VCaP (cell line): ENCODE measurements around the gene PGAP3.

Experiments
- H3K27ac ChIP-seq: fragments of 450-650 bp; 2 replicates; pipeline ENCODE4 v1.5.1; 2017
- CTCF ChIP-seq: fragments of 450-650 bp; conservative IDR thresholded peaks from 2 replicates; pipeline ENCODE4 v1.5.1; 2017; ENCODE audit warnings: mild to moderate bottlenecking, moderate library complexity

The PGAP3 gene

DNA sequence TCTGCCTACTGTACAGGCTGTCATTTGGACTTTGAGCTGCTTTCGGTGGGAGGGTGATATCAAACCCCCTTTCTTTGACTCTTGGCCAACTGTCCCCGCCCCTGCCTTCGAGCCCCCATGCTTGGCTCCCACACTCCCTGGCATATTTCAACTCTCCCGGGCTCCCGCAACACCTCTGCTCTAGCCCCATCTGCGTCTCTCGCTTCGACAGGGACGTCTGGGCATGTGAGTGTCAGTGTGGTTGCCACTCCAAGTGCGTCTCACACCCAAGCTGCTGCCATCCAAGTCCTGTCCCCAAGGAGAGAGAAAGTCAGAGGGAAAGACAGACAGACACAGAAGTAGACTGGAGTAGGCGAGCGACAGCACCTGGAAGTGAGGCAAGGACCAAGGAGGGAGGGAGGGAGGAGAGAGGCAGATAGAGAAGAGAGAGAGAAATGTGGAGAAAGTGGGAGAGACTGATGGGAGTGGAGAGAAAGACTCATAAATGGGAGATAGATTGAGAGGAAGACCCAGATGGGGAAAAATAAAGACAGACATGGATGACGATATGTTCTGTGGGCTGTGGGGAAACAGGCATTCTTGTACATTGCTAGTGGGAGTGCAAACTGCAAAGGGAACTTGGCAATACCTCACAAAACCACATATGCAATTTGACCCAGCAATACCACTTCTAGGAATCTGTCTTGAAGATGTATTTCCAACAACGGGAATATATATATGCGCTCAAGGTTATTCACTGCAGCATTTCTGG is 39.1 kb downstream of the PGAP3 start:
- TF ChIP-seq CTCF = no peak

DNA sequence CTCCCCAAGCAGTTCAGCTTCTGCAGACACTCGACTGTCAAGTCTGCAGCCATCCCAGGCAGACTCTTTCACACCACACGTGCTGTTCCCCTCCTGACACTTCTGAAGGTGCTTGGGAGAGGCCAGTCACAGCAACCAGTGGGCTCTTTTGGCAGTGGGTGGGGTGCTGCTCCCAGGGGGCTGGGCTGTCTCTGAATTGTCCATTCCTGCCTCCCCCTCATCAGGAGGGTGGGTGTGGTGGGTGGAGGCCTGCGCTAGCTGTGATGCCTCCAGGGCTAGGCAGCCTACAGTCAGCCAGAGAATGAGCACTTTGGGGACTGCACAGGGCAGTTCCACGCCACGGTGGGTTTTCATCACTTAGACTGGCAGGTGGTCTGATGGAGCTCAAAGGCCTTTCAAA is 40.6 kb downstream of the PGAP3 start:
- no peak overlapping the region for H3K27ac ChIP-seq
- no peak for TF ChIP-seq CTCF

More for the DNA sequence above, 39.1 kb downstream of the PGAP3 start:
- H3K27ac ChIP-seq = no peak overlapping the region; the same call in 1 of the 2 replicates

DNA sequence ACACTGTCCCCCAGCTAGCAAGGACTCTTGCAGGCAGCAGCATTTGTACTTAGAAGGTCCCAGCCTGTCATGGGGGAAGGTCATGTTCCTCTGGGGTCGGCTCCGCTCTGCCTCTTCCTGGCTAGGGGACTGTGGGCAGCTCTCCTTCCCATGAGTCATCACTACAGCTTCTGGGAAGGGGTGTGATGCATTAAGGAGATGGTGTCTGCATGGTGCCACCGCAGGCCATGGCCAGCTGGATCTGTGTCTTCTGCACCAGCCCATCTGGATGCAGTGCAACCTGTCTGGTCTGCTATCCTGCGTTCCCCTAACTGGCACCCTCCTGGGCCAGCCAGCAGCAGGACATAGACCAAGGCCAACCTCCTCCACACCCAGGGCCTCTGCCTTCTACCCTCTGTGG is 44.6 kb downstream of the PGAP3 start:
- H3K27ac ChIP-seq = no peak overlapping the region
- TF ChIP-seq CTCF = no peak

GRCh38 chr17:39642291-39643074 is 45.4 kb downstream of the PGAP3 start:
- TF ChIP-seq CTCF = no peak
- H3K27ac ChIP-seq = no peak overlapping the region

GRCh38 chr17:39641883-39642282 is 46.0 kb downstream of the PGAP3 start:
- no peak for TF ChIP-seq CTCF
- H3K27ac ChIP-seq = no peak overlapping the region

- no peak overlapping the region for H3K27ac ChIP-seq
- no peak for TF ChIP-seq CTCF
Observed at GRCh38 chr17:39641097-39641496, 46.8 kb downstream of the PGAP3 start.

DNA sequence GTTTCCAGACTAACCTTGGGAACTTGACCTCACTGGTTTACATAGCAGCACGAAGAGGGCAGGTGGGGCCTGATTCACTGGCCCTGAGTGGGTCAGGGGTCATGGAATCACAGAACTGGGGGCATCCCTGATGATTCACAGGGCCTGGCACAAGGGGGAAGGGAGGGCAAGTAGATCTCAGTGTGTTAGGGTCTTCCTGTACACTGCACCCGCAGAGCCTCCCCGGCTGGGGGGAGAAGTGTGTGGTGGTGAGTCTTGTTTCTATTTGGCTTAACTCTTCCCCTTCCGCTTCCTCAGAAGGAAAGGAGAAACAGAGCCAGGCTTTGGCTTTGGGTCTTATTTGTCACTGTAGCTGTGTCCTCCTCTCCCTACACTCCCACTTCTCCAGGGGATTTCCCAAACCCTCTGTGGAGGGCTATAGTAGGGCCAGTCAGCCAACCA is 47.2 kb downstream of the PGAP3 start:
- no peak for TF ChIP-seq CTCF
- no peak overlapping the region for H3K27ac ChIP-seq
